OCI-LY3 (cell line): ENCODE data around the gene CACTIN.

Experiments used
- CTCF ChIP-seq: fragments of 200-600, 300-600 bp; sonication (generic); IDR thresholded peaks from 2 replicates; pipeline ENCODE4 v1.5.1; 2014; ENCODE audit warnings: antibody characterized with exemption, low read length, low read depth
- EZH2phosphoT487 ChIP-seq: fragments of 200-600 bp; shearing (Covaris generic); IDR thresholded peaks from 2 replicates; pipeline ENCODE4 v1.6.1; 2018; ENCODE audit warnings: antibody characterized with exemption, mixed run types, low read depth

- TF ChIP-seq CTCF, result no peak
- TF ChIP-seq EZH2phosphoT487, result no peak
Observed at GRCh38 chr19:3637621-3638020, 11.0 kb upstream of the CACTIN start.
